Heart left ventricle (tissue), 13 donors: ENCODE results near the gene ATP11C.

Source experiments
- POLR2A ChIP-seq, 2 donors: fragments of 450-650 bp; IDR thresholded peaks; one replicate each; pipeline ENCODE4 v1.6.1; 2017; ENCODE audit warnings: antibody characterized with exemption in 2 of 2, mild to moderate bottlenecking in 2 of 2, moderate library complexity in 2 of 2
- TF ChIP-seq, protein P1 (sequence below), 12 donors: fragments of 200-600 bp; sonication (generic) in 4 of 12; IDR thresholded peaks; one replicate each; pipeline versions ENCODE4 v1.5.0 to v1.8.0; 2018 to 2022; ENCODE audit warnings: antibody characterized with exemption in 12 of 12, mild to moderate bottlenecking in 5 of 12
- donor health status: ischemic (EF 13 %, LVEDD 7.1; RV severe dilation, severe dysfunction).
- donor health status: DM: no; HTN: yes; CAD: no.
- donor health status: DM: no; HTN: no; CAD: no.
- donor health status: ischemic (EF 25% LVEDD 6.9; RV normal size, moderate dysfunction).
- donor health status: ischemic (EF 25% LVEDD 5.7; RV mildly dilated, moderate dysfunction).
- donor health status: ischemic (EF 35%, LVEDD 5.7; RV mildly dilated, moderate dysfunction).
- donor health status: nonischemic (EF 11% LVEDD 7.7; RV severe dilation, severe dysfunction).
- donor health status: DM: yes; HTN: yes; CAD: no.
- donor health status: PGD.
- donor health status: ischemic (EF 29% LVEDD 5.4; RV normal size, mild dysfunction).
- donor health status: nonischemic (EF 23%, LVEDD 6.1; RV moderate dilation, normal function).

DNA sequence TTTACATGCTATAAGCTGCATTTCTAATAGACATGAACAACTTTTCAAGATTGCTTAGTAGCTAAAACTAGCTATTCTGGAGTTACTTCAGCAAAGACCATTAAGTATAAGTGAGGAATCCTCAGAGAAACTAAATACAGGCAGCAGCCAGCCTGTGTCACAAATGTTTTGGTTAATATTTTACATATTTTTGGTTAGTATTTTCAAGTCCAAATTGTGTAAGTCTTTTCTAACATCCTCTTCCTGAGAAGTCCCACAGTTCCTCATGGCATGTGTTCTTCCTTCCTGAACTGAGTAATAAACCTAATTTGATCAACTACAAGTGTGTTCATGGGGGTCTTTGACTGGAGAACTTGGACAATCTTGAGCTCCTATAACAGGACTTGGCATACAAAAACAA is 182.5 kb downstream of the ATP11C start:
- TF ChIP-seq, protein P1, sequence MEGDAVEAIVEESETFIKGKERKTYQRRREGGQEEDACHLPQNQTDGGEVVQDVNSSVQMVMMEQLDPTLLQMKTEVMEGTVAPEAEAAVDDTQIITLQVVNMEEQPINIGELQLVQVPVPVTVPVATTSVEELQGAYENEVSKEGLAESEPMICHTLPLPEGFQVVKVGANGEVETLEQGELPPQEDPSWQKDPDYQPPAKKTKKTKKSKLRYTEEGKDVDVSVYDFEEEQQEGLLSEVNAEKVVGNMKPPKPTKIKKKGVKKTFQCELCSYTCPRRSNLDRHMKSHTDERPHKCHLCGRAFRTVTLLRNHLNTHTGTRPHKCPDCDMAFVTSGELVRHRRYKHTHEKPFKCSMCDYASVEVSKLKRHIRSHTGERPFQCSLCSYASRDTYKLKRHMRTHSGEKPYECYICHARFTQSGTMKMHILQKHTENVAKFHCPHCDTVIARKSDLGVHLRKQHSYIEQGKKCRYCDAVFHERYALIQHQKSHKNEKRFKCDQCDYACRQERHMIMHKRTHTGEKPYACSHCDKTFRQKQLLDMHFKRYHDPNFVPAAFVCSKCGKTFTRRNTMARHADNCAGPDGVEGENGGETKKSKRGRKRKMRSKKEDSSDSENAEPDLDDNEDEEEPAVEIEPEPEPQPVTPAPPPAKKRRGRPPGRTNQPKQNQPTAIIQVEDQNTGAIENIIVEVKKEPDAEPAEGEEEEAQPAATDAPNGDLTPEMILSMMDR (IDR thresholded peaks at IDR 0.05), result no peak
- TF ChIP-seq POLR2A (IDR thresholded peaks at IDR 0.05), result no peak
